Body of pancreas (tissue), 4 donors: Measurements from ENCODE around the gene OR52A5.

Source experiments
- POLR2A ChIP-seq, 3 donors: fragments of 450-650 bp; IDR thresholded peaks; one replicate each; pipeline ENCODE4 v1.6.1; 2016; ENCODE audit warnings: antibody characterized with exemption in 3 of 3, mild to moderate bottlenecking in 2 of 3
- TF ChIP-seq, protein P1 (sequence below), 7 experiments: fragments of 450-650 bp in 4 of 7; fragments of 200-600 bp in 3 of 7; sonication (generic) in 3 of 7; IDR thresholded peaks; one replicate each; pipeline ENCODE4 v1.5.1; 2016 to 2019; ENCODE audit warnings: antibody characterized with exemption in 7 of 7

DNA sequence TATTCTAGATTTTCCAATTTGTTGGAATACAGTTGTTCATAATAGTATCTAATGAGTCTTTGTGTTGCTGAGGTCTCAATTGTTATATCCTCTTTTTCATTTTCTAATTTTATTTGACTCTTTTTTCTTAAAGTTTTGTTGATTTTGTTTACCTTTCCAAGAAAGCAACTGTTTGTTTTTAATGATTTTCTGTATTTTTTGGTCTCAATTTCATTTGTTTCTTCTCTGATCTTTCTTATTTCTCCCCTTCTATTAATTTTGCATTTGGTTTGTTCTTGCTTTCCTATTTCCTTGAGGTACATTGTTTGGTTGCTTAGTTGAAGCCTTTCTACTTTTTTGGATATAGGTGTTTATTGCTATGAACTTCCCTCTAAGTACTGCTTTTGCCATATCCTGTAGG is 21.6 kb upstream of the OR52A5 start:
- TF ChIP-seq, protein P1, sequence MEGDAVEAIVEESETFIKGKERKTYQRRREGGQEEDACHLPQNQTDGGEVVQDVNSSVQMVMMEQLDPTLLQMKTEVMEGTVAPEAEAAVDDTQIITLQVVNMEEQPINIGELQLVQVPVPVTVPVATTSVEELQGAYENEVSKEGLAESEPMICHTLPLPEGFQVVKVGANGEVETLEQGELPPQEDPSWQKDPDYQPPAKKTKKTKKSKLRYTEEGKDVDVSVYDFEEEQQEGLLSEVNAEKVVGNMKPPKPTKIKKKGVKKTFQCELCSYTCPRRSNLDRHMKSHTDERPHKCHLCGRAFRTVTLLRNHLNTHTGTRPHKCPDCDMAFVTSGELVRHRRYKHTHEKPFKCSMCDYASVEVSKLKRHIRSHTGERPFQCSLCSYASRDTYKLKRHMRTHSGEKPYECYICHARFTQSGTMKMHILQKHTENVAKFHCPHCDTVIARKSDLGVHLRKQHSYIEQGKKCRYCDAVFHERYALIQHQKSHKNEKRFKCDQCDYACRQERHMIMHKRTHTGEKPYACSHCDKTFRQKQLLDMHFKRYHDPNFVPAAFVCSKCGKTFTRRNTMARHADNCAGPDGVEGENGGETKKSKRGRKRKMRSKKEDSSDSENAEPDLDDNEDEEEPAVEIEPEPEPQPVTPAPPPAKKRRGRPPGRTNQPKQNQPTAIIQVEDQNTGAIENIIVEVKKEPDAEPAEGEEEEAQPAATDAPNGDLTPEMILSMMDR (IDR thresholded peaks at IDR 0.05) = no peak
- TF ChIP-seq POLR2A (IDR thresholded peaks at IDR 0.05) = no peak
